ENCODE data around the gene PLPP4.

Gene PLPP4

DNA sequence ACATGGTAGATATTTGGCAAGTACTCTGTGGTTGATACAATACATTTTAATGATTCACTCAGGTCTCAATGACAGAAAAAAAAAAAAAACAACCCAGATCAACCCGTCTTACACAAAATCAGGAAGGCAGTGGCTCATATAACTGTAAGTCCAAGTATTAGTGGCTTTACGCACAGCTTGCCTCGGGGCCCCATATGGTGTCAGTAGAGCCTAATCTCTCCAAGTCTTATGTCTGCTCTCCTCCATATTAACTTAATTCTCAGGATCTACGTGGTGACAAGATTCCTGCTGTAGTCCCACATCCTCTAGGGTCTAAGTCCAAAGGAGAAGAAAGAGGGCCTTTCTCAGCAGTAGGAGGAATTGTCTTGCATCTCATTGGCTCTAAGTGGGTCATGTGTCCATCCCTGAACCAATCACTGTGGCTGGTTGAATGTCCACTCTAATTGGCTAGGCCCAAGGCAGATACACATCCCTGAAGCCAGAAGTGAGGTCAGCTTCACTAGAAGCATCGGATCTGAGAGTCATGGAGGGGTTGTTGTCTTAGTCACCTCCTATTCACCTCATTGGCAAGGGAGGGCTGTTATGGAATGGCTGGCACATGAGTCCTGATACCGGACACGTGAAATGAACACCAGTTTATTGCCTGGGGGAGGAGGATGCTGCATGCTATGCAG, 20.5 kb upstream of the PLPP4 start:
- Mint-ChIP-seq H3K4me3 (no peak overlapping the region), H3K27me3 (peaks cover 14% of the 10 kb centered on the region), H3K36me3 (ENCODE audit: low read depth) (no peaks in the 10 kb centered on the region), H3K4me1 (ENCODE audit: low read depth) (no peaks in the 10 kb centered on the region), H3K27ac (no peak overlapping the region), H3K9me3 (no peaks in the 10 kb centered on the region)
- DNase-seq, result no peak

DNA sequence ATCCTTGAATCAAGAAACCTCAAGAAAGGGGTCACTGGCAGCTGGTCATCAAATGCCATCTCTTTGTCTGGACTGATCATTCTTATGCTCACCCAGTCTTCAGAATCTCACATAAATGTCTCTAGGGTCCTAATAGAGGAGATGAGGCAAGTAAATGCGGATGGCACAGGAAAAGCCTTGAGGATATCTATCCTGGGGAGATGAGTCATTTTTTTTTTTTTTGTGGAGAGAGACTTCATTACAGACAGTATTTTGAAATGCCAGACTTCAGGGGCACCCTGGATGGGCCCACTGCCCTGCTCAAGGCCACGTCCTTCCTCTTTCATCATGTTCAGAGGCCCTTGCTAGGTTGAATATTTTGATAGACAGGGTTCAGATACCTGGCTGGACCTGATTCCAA, 19.5 kb upstream of the PLPP4 start:
- peaks cover 9% of the 10 kb centered on the region for H3K27me3 Mint-ChIP-seq
- no peak overlapping the region for H3K4me3 Mint-ChIP-seq
- DNase-seq, result no peak
- H3K36me3 Mint-ChIP-seq (ENCODE audit: low read depth), result no peaks in the 10 kb centered on the region
- H3K9me3 Mint-ChIP-seq, result no peaks in the 10 kb centered on the region
- no peaks in the 10 kb centered on the region for H3K4me1 Mint-ChIP-seq (ENCODE audit: low read depth)
- H3K27ac Mint-ChIP-seq, result no peak overlapping the region

DNA sequence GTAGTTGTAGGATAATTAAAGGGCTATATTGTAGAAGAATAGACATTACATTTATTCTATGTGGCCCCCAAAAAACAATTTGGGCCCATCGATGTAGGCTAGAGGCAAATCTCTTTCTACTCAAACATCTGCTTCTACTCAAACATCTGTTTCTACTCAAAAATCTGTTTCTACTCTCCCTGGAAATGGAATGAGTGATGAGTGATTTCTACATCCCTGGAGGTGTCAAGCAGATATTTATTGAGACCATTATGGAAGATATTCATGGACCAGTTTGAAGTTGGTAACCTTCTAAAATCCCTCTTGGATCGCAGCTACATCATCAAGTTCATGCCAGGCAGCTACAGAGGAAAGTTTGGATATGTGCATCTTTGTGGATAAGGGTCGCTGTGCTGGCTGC, 5.1 kb upstream of the PLPP4 start:
- H3K4me1 Mint-ChIP-seq (ENCODE audit: low read depth), result peaks cover 2% of the 10 kb centered on the region
- H3K36me3 Mint-ChIP-seq (ENCODE audit: low read depth), result no peaks in the 10 kb centered on the region
- no peak overlapping the region for H3K27ac Mint-ChIP-seq
- H3K9me3 Mint-ChIP-seq, result no peaks in the 10 kb centered on the region
- no peak for DNase-seq
- H3K27me3 Mint-ChIP-seq, result peaks cover 15% of the 10 kb centered on the region
- H3K4me3 Mint-ChIP-seq, result no peak overlapping the region

DNA sequence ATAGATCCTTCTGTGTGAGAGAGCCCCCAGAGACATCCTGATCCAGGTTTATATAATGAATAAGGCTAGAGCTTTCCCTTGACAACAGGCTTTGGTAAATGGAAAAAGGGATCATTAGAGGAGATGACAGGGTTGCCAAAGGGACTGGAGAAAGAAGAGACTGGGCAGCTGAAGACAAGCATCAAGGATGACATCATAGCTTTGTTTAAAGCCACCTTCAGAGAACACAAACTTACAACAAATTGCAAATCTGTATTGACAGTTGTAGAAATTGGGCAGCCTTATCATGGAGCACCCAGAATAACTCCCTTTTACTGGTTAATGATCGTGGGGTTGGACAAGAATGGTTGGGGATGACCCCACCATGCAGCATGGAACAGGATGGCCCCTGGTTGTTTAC, 3.7 kb upstream of the PLPP4 start:
- peaks cover 2% of the 10 kb centered on the region for H3K4me1 Mint-ChIP-seq (ENCODE audit: low read depth)
- no peak for DNase-seq
- H3K27me3 Mint-ChIP-seq, result peaks cover 27% of the 10 kb centered on the region
- H3K9me3 Mint-ChIP-seq, result no peaks in the 10 kb centered on the region
- H3K27ac Mint-ChIP-seq, result no peak overlapping the region
- H3K36me3 Mint-ChIP-seq (ENCODE audit: low read depth), result no peaks in the 10 kb centered on the region
- H3K4me3 Mint-ChIP-seq, result no peak overlapping the region

DNA sequence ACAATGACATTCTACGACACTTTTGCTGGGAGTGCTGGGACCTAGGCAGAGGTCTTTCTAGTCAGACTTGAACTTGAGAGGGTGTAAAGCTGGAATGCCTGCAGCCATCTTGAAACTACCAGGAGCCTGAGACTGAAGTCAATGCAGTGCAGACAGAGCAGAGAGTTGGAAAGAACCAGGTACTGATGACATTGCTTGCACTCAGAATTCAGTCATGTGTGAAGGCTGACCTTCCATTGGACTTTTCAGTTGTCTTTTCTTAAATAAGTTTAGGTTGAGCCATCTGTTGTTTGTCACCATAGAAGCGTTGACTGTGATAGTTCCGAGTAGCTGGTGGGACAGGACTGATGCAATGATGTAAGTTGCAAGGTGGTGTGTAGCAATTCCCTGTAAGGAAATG, 3.1 kb upstream of the PLPP4 start:
- no peaks in the 10 kb centered on the region for H3K36me3 Mint-ChIP-seq (ENCODE audit: low read depth)
- H3K4me1 Mint-ChIP-seq (ENCODE audit: low read depth), result peaks cover 2% of the 10 kb centered on the region
- no peaks in the 10 kb centered on the region for H3K9me3 Mint-ChIP-seq
- H3K4me3 Mint-ChIP-seq, result no peak overlapping the region
- H3K27ac Mint-ChIP-seq, result no peak overlapping the region
- peaks cover 32% of the 10 kb centered on the region for H3K27me3 Mint-ChIP-seq
- no peak for DNase-seq

DNA sequence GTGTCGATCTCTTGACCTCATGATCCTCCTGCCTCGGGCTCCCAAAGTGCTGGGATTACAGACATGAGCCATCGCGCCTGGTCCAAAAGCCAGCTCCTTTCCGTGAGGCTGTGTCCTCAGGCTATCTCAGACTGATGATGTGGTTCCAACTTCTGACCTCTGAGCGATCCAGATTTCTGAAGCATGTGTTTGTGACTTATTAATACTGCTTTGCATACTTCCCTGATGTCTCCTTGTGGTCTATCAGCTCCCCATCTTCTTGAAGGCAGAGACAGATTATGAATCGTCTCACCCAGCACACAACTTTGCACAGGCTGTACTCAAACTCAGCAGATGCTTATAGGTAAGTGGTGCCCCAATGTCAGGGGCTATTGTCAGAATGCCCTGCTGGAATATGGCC, 2.0 kb upstream of the PLPP4 start:
- Mint-ChIP-seq H3K36me3 (ENCODE audit: low read depth) (no peaks in the 10 kb centered on the region), H3K4me1 (ENCODE audit: low read depth) (peaks cover 2% of the 10 kb centered on the region)

DNA sequence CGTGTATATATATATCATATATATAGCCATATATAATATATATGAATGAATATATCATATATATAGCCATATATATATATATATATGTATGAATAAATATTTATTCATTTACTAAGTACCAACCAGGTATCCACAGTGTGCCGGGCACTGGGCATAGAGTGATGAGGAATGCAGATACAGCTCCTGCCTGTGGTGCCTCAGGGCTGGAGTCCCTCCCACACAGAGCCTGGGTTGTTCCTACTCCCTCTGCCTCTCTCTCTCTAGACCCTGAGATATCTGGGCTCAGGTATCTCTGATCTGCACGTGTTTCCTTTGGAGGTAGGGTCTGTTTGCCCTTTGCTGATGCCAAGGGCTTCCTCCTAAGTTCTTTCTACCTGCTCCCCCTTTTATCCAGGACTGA, 1.4 kb upstream of the PLPP4 start:
- DNase-seq, result no peak
- Mint-ChIP-seq H3K4me1 (ENCODE audit: low read depth) (peaks cover 2% of the 10 kb centered on the region), H3K4me3 (no peak overlapping the region), H3K9me3 (no peaks in the 10 kb centered on the region), H3K27me3 (peaks cover 44% of the 10 kb centered on the region), H3K36me3 (ENCODE audit: low read depth) (no peaks in the 10 kb centered on the region), H3K27ac (no peak overlapping the region)

More for the DNA sequence above, 2.0 kb upstream of the PLPP4 start:
- Mint-ChIP-seq H3K4me3 (no peak overlapping the region), H3K27ac (no peak overlapping the region), H3K27me3 (peaks cover 43% of the 10 kb centered on the region), H3K9me3 (no peaks in the 10 kb centered on the region)
- DNase-seq, result no peak

DNA sequence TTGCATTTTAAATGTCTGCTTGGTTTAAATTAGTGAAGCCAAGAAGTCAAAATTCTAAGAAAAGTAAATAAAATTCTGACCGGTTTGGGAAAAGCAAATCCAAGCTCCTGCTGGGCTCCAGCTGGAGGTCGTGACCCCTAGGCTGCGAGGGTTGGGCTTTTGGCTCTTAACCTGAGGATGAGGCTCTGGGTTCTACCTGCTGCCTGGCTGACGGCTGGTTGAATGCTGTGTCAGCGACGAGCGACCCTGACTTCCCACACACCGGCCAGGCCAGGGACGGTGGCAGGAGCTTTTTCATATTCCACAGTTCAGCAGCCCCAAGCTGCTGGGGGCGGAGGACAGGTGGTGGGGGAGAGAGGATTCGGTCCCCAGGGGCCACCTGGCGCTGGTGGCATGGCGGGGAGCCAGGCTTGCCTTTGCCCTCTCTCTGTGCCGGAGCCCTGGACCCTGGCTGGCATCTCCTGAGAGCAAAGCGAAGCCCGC, 843 bp upstream of the PLPP4 start:
- Mint-ChIP-seq H3K9me3 (no peaks in the 10 kb centered on the region), H3K4me3 (no peak overlapping the region), H3K36me3 (ENCODE audit: low read depth) (no peaks in the 10 kb centered on the region), H3K4me1 (ENCODE audit: low read depth) (peaks cover 2% of the 10 kb centered on the region), H3K27me3 (peaks cover 44% of the 10 kb centered on the region), H3K27ac (no peak overlapping the region)
- DNase-seq, result no peak

DNA sequence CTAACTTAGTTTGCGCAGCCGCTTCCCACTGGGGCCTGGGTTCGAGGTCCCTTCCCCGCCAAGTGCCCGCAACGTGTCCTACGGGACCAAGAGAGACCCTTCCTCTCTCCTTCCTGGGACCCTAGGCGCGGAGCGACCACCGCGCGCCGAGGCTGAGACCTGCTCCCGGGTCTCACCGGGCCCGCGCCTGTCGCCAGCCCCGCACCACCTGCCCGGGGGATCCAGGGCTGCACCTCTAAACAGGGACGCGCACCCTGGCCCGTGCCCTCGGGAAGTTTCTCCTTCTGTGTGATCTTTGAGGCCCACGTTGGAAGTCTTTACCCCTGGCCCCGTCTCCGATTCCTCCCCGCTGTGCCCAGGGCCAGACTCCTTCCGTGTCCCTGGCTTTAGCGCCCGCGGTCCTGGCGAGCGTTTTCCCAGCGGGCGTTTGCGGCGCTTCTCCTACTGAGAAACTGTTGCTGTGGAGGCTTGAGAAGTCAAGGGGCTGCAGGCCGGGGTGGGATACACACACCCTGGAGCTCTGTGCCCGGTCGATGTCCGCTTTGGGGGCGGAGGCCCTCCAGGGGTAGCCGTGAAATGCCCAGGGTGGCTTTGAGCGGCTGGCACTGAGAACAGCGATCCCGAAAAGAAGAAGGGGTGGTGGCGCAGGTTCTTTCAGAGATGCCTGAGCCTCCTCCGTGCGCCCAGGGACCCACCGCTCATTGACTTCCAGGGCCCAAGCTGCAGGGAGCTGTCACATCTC, 575 bp downstream of the PLPP4 start:
- no peaks in the 10 kb centered on the region for H3K9me3 Mint-ChIP-seq
- no peak overlapping the region for H3K27ac Mint-ChIP-seq
- H3K4me1 Mint-ChIP-seq (ENCODE audit: low read depth), result peaks cover 2% of the 10 kb centered on the region
- peaks cover 44% of the 10 kb centered on the region for H3K27me3 Mint-ChIP-seq
- no peaks in the 10 kb centered on the region for H3K36me3 Mint-ChIP-seq (ENCODE audit: low read depth)
- no peak for DNase-seq
- H3K4me3 Mint-ChIP-seq, result no peak overlapping the region

DNA sequence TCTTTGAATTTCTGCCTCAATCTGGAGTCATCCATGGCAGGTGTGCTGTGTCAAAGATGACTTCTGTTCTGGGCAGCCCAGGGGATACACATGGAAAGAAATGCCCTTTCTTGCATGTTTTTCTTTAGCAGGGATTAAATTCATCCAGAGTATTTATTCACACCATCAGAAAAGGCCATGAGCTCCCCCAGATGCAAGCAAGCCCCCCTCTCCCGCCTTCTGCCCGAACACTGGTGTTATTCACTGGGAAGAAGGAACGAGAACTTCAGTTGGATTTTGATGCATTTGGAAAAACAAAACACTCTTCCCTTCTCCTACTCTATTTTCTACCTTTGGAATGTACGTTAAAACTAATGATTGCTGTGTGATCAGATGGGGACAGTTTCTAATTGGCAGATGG, 1.4 kb downstream of the PLPP4 start:
- Mint-ChIP-seq H3K27me3 (peaks cover 44% of the 10 kb centered on the region), H3K27ac (no peak overlapping the region), H3K36me3 (ENCODE audit: low read depth) (no peaks in the 10 kb centered on the region), H3K4me3 (no peak overlapping the region), H3K4me1 (ENCODE audit: low read depth) (peaks cover 2% of the 10 kb centered on the region), H3K9me3 (no peaks in the 10 kb centered on the region)
- DNase-seq, result no peak

DNA sequence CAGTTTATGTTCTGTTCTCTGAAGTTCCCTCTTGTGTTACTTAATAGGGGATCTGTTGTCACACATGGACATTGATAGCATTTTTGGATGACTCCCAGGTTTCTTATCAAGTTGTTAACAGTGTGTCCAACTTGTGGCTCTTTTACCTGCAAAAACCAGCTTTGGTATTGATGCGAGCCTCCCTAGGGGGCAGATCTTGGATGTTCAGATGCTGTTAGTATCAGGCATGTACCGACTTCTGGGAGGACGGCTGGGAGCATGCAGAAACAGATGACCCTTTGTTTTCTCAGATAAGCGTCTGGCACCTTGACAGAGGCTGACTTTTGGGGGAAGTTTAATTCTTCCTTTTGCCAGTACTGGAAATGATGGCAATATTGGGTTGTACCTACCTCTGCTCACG, 2.2 kb downstream of the PLPP4 start:
- Mint-ChIP-seq H3K9me3 (no peaks in the 10 kb centered on the region), H3K4me3 (no peak overlapping the region), H3K27ac (no peak overlapping the region), H3K4me1 (ENCODE audit: low read depth) (peaks cover 2% of the 10 kb centered on the region), H3K36me3 (ENCODE audit: low read depth) (no peaks in the 10 kb centered on the region), H3K27me3 (peaks cover 44% of the 10 kb centered on the region)
- DNase-seq, result no peak

DNA sequence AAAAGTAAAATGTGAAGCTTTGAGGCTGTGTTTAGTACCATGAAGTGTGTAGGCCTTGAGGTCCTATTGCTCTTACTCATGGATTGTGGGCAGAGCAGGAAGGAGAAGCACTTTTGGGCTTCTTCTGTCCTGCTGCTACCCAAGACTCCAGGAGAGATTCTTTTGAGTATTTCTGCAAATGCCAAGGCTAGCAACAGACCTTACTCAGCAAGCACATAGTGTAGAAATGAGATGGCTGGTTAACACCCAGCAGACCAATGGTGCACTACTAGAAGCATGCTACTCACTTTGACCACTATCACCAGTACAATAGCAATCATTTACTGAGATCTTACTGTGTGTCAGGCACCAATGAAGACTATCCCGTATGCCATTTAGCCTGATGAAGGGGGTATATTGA, 3.2 kb downstream of the PLPP4 start:
- no peak for DNase-seq
- H3K4me1 Mint-ChIP-seq (ENCODE audit: low read depth), result peaks cover 2% of the 10 kb centered on the region
- no peaks in the 10 kb centered on the region for H3K36me3 Mint-ChIP-seq (ENCODE audit: low read depth)
- peaks cover 41% of the 10 kb centered on the region for H3K27me3 Mint-ChIP-seq
- no peaks in the 10 kb centered on the region for H3K9me3 Mint-ChIP-seq
- H3K27ac Mint-ChIP-seq, result no peak overlapping the region
- H3K4me3 Mint-ChIP-seq, result no peak overlapping the region

DNA sequence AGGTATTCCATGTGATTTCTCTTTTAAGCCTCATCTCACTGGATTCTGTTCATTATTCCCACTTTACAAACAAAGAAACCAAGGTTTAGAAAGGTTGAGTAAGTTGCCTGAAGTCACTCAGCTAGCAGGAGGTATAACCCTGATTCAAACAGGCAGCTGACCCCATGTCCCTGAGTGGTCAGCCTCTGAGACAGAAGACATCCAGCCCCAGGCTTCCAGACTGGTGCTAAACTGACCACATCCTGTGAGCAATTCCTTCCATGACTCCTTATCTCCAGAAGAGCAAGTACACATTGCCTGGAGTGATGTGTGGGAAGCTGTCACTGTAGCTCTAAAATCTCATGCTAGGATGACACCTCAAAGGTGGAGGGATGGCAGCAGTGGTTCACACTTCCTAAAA, 3.7 kb downstream of the PLPP4 start:
- H3K27ac Mint-ChIP-seq, result no peak overlapping the region
- H3K4me1 Mint-ChIP-seq (ENCODE audit: low read depth), result peaks cover 2% of the 10 kb centered on the region
- H3K36me3 Mint-ChIP-seq (ENCODE audit: low read depth), result no peaks in the 10 kb centered on the region
- no peak overlapping the region for H3K4me3 Mint-ChIP-seq
- peaks cover 38% of the 10 kb centered on the region for H3K27me3 Mint-ChIP-seq
- DNase-seq, result no peak
- no peaks in the 10 kb centered on the region for H3K9me3 Mint-ChIP-seq

DNA sequence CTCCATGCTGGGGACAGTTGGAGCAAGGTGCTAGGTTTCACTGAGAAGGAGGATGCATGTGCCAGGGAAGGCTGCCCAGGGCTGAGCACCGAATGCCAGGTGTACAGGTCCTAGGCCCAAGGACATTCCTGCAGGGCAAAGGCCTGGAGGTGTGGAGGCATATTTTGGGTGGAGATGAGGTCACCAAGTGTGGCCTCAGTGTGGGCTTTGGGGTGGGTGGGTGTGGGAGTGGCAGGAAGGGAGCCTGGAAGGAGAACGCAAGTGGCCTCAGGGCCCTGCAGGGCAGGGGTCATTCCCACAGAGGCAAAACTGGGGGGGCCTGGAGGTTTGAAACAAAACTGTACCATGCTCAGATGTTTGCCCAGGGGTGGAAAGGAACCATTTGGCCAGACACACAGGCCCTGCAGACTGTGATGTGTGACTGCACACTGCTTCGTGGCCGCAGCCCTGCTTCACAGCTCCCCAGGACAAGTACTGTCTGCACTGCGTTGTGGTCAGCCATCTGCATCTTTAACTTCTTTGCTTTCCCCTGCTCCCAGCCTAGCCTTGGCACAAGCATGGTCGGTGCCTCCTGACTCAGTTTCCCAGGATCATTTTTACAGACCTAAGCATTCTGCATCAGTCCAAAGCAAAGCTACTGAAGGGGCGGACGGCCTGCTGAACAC, 5.1 kb downstream of the PLPP4 start:
- H3K4me1 Mint-ChIP-seq (ENCODE audit: low read depth), result no peaks in the 10 kb centered on the region
- no peaks in the 10 kb centered on the region for H3K36me3 Mint-ChIP-seq (ENCODE audit: low read depth)
- no peaks in the 10 kb centered on the region for H3K9me3 Mint-ChIP-seq
- H3K27me3 Mint-ChIP-seq, result peaks cover 29% of the 10 kb centered on the region
- no peak overlapping the region for H3K27ac Mint-ChIP-seq
- DNase-seq, result no peak
- no peak overlapping the region for H3K4me3 Mint-ChIP-seq

DNA sequence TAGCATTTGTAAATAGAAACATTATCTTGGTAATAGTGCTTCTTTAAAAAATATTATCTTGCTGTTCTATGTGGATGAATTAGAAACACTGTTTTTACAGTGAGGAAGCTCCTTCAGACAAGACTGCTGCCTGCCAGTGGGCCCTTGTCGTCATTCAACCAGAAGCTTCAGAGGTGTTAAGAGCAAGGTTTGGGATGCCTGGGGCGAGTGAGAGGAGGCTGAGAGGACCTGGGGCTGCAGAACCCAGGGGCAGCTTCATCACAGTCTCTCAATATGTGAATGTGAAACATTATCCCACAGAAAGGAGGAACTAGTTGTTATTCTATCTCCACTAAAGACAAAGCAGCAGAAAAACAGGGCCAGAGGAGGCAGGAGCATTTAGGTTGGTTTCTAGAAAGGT, 8.1 kb downstream of the PLPP4 start:
- no peak overlapping the region for H3K27ac Mint-ChIP-seq
- peaks cover under 1% of the 10 kb centered on the region for H3K27me3 Mint-ChIP-seq
- no peaks in the 10 kb centered on the region for H3K36me3 Mint-ChIP-seq (ENCODE audit: low read depth)

More for the DNA sequence above, 8.1 kb downstream of the PLPP4 start:
- Mint-ChIP-seq H3K4me3 (no peak overlapping the region), H3K4me1 (ENCODE audit: low read depth) (no peaks in the 10 kb centered on the region), H3K9me3 (no peaks in the 10 kb centered on the region)
- no peak for DNase-seq

Measured in activated T-cell treated with anti-CD3 and anti-CD28 coated beads, Interleukin-2, amount 50 U/mL, for 24 hours (primary cell).